Panc1 (cell line): ENCODE measurements around the gene CACNG1. TPM values are rescaled to one million over a fixed set of nuclear protein-coding genes. Genes with fewer than 3 reads are reported as not detected.

Experiments used
- ATAC-seq: fragments of 200-7000 bp; cut with Tn5 transposase; 2 replicates; pipeline ENCODE4 v1.9.1; 2020; ENCODE audit warnings: mild to moderate bottlenecking, moderate library complexity
- BruUV-seq: library from RNA; stranded (reverse); fragments of 400-500 nt; replicated peaks from 2 replicates; lab custom pipeline; 2021; lab: Mats Ljungman, UMichigan
- CTCF ChIA-PET: fragments of 300-600 bp; sonication (Branson Sonifier 250); formaldehyde crosslinking; loops from one replicate; lab custom pipeline; 2022; ENCODE audit warnings: antibody characterized with exemption; lab: Charles Lee
- POLR2A ChIA-PET: fragments of 300-600 bp; sonication (Branson Sonifier 250); formaldehyde crosslinking; loops from one replicate; lab custom pipeline; 2022; ENCODE audit warnings: antibody characterized with exemption; lab: Charles Lee
- DNase-seq: peaks from one replicate; pipeline ENCODE4 v3.0.0-alpha.2; 2010; ENCODE audit warnings: low read depth, low spot score
- H3K27ac ChIP-seq: 2 replicates; pipeline ENCODE4 v1.5.1; 2011; ENCODE audit warnings: mild to moderate bottlenecking, low read length, inconsistent platforms
- H3K27me3 ChIP-seq: fragments of 200-500 bp; sonication (Bioruptor generic); 2 replicates; pipeline ENCODE4 v1.6.0; 2014; ENCODE audit warnings: low read length, inconsistent platforms; ENCODE audit not compliant: control insufficient read depth, insufficient read depth
- H3K36me3 ChIP-seq: fragments of 200-500 bp; sonication (Bioruptor generic); 2 replicates; pipeline ENCODE4 v1.5.1; 2014; ENCODE audit warnings: inconsistent platforms, mild to moderate bottlenecking, low read length, moderate library complexity; ENCODE audit not compliant: control insufficient read depth, insufficient read depth
- H3K4me1 ChIP-seq: 2 replicates; pipeline ENCODE4 v1.5.1; 2011; ENCODE audit warnings: inconsistent platforms, mild to moderate bottlenecking, low read length, moderate library complexity; ENCODE audit not compliant: control insufficient read depth, insufficient read depth
- H3K4me3 ChIP-seq, 2 experiments: 2 replicates each; pipeline ENCODE4 v1.5.1; 2011 to 2012; ENCODE audit warnings: low read depth in 2 of 2, low read length in 2 of 2, mild to moderate bottlenecking in 2 of 2, inconsistent platforms in 1 of 2, moderate library complexity in 1 of 2
- H3K9me3 ChIP-seq: fragments of 200-500 bp; sonication (Bioruptor generic); 2 replicates; pipeline ENCODE4 v1.5.1; 2014; ENCODE audit warnings: low read depth, mild to moderate bottlenecking, inconsistent platforms, low read length, moderate library complexity; ENCODE audit not compliant: control insufficient read depth, insufficient read depth
- CTCF ChIP-seq: fragments of 450-650 bp; IDR thresholded peaks from 2 replicates; pipeline ENCODE4 v1.5.1; 2017; ENCODE audit warnings: mild to moderate bottlenecking
- POLR2AphosphoS5 ChIP-seq: IDR thresholded peaks from 2 replicates; pipeline ENCODE4 v1.6.1; 2012; ENCODE audit warnings: mild to moderate bottlenecking, low read depth, low read length, moderate library complexity
- REST ChIP-seq, 2 experiments: IDR thresholded peaks; 2 replicates each; pipeline ENCODE4 v1.6.1; 2011 to 2012; ENCODE audit warnings: low read depth in 2 of 2, control low read depth in 1 of 2, low read length in 1 of 2, mild to moderate bottlenecking in 1 of 2, moderate library complexity in 1 of 2; ENCODE audit not compliant: insufficient read depth in 1 of 2
- SIN3A ChIP-seq: IDR thresholded peaks from 2 replicates; pipeline ENCODE4 v1.6.1; 2012; ENCODE audit warnings: low read depth, mild to moderate bottlenecking, low read length, moderate library complexity, borderline replicate concordance; ENCODE audit not compliant: insufficient read depth
- TCF7L2 ChIP-seq: IDR thresholded peaks from 2 replicates; pipeline ENCODE4 v1.6.1; 2011; ENCODE audit warnings: mild to moderate bottlenecking, low read depth, low read length, inconsistent platforms
- in situ Hi-C: cut with HindIII; loops from 2 replicates; pipeline ENCODE4 v1.10.0; 2016; ENCODE audit warnings: low sequenced_read_pairs, low pct_unique_long_range_greater_than_20kb
- intact Hi-C: fragments of 100-400 bp; cut with micrococcal nuclease; formaldehyde crosslinking; loops from one replicate; pipeline ENCODE4 v1.10.0; 2022; ENCODE audit not compliant: unreplicated experiment
- total RNA-seq: library from RNA; stranded (reverse); gene quantifications from one replicate; pipeline ENCODE4 v1.2.1, GENCODE V29; 2021; ENCODE audit not compliant: unreplicated experiment

The CACNG1 gene
- total RNA-seq, 1 experiment from 2014 or later, result 0.13 TPM

GRCh38 chr17:67066717-67067116, 22.4 kb downstream of the CACNG1 start:
- no peak for DNase-seq
- H3K27ac ChIP-seq, result no peak overlapping the region
- no peak for ATAC-seq
- no peaks in the 10 kb centered on the region for H3K36me3 ChIP-seq
- no peaks in the 10 kb centered on the region for H3K4me1 ChIP-seq
- POLR2A ChIA-PET, result no interaction called here
- CTCF ChIA-PET, result no interaction called here
- no peaks in the 10 kb centered on the region for H3K27me3 ChIP-seq
- in situ Hi-C loops, result no loop called here
- TF ChIP-seq REST (IDR thresholded peaks at IDR 0.05; ENCODE audit: insufficient read depth in 1 of 2, low read depth in 2 of 2, low read length in 1 of 2) (no peak), POLR2AphosphoS5 (no peak), TCF7L2 (no peak), SIN3A (no peak), CTCF (no peak)
- BruUV-seq, result no TSS peak
- no peak overlapping the region for H3K4me3 ChIP-seq
- no peaks in the 10 kb centered on the region for H3K9me3 ChIP-seq
- intact Hi-C loops, result no loop called here

- no peaks in the 10 kb centered on the region for H3K27me3 ChIP-seq
- no peaks in the 10 kb centered on the region for H3K4me1 ChIP-seq
- no TSS peak for BruUV-seq
- no peak overlapping the region for H3K27ac ChIP-seq
- intact Hi-C loops, result no loop called here
- DNase-seq (no peak), ATAC-seq (no peak)
- no peaks in the 10 kb centered on the region for H3K9me3 ChIP-seq
- H3K36me3 ChIP-seq, result no peaks in the 10 kb centered on the region
- in situ Hi-C loops, result no loop called here
- TF ChIP-seq REST (IDR thresholded peaks at IDR 0.05; ENCODE audit: insufficient read depth in 1 of 2, low read depth in 2 of 2, low read length in 1 of 2) (no peak), CTCF (no peak), TCF7L2 (no peak), SIN3A (no peak), POLR2AphosphoS5 (no peak)
- CTCF ChIA-PET, result no interaction called here
- POLR2A ChIA-PET, result no interaction called here
- H3K4me3 ChIP-seq, result no peak overlapping the region
Measured at GRCh38 chr17:67067571-67068482, 23.5 kb downstream of the CACNG1 start.
